NCI-H1105 treated with DMSO at 0.1 percent for 48 hours (cell line): ENCODE measurements around the gene POLA2.

ENCODE experiments used
- DNase-seq: peaks from one replicate; lab custom pipeline; 2025; lab: John Stamatoyannopoulos, UW

Gene POLA2

GRCh38 chr11:65334696-65335295, 73.0 kb downstream of the POLA2 start:
- no peak for DNase-seq

GRCh38 chr11:65338676-65339075, 76.9 kb downstream of the POLA2 start:
- DNase-seq = no peak

- DNase-seq = no peak
These were observed 78.5 kb downstream of the POLA2 start for GRCh38 chr11:65340226-65340625.

- no peak for DNase-seq
These were observed 80.1 kb downstream of the POLA2 start for GRCh38 chr11:65341856-65342255.
